Measurements from ENCODE around the gene KCTD2. TPM values are rescaled to one million over a fixed set of nuclear protein-coding genes. Genes with fewer than 3 reads are reported as not detected.

Gene KCTD2
- total RNA-seq, 2 donors from 2014 or later: 14.8 to 18.1 TPM

DNA sequence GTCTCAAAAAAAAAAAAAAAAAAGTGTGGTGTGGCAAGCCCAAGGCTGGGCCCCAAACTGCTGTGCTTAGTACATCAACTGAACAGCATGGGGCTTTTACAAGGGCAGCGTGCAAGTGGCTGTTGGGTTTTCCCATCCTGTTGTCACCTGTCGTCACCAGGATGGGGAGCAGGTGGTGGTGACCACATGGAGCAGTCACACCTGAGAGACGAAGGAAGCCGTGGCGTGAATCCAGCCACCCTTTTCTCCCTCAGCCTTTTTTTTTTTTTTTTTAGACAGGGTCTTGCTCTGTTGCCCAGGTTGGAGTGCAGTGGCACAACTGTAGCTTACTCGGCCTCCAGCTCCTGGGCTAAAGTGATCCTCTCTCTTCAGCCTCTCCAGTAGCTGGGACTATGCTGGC, 38.7 kb upstream of the KCTD2 start:
- no peak overlapping the region for H3K27ac ChIP-seq
- TF ChIP-seq, protein P1, sequence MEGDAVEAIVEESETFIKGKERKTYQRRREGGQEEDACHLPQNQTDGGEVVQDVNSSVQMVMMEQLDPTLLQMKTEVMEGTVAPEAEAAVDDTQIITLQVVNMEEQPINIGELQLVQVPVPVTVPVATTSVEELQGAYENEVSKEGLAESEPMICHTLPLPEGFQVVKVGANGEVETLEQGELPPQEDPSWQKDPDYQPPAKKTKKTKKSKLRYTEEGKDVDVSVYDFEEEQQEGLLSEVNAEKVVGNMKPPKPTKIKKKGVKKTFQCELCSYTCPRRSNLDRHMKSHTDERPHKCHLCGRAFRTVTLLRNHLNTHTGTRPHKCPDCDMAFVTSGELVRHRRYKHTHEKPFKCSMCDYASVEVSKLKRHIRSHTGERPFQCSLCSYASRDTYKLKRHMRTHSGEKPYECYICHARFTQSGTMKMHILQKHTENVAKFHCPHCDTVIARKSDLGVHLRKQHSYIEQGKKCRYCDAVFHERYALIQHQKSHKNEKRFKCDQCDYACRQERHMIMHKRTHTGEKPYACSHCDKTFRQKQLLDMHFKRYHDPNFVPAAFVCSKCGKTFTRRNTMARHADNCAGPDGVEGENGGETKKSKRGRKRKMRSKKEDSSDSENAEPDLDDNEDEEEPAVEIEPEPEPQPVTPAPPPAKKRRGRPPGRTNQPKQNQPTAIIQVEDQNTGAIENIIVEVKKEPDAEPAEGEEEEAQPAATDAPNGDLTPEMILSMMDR (IDR thresholded peaks at IDR 0.05): no peak
- no peaks in the 10 kb centered on the region for H3K36me3 ChIP-seq
- H3K4me1 ChIP-seq: peaks cover 4% of the 10 kb centered on the region
- no peaks in the 10 kb centered on the region for H3K27me3 ChIP-seq
- H3K9ac ChIP-seq (ENCODE audit: low read depth in 2 of 2, low read length in 2 of 2): no peak overlapping the region
- H3K4me3 ChIP-seq: no peak overlapping the region
- no peaks in the 10 kb centered on the region for H3K9me3 ChIP-seq
- intact Hi-C loops (cut with DNase I): loop anchor here (5.0 kb wide), 1 partner anchor 46 kb away; no protein-coding TSS in a partner anchor
- no peak for DNase-seq

DNA sequence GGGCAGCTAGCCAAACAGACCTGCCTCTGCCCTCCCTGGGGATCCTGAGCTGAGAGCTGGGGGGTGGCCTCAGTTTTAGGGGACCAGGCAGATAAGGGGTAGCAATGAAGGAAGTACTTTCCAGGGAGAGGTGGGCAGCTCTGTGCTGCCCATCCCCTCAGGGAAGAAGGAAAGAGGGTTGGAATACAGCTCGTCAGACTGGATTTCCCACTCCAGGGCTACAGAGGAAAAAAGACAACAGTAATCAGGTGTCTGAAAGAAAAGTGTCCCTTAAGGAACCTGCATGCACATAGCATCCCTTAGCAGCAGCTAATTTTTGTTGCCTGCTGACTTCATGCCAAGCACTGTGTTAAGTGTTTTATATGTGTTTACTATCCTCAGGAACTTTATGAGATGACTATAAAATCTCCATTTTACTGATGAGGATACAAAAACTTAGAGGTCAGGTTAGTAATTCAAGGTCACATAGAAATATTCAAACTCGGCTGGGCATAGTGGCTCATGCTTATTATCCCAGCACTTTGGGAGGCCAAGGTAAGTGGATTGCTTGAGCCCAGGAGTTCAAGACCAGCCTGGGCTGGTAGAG, 37.8 kb upstream of the KCTD2 start:
- DNase-seq: peak; percentile 45
- Histone ChIP-seq H3K27ac (no peak overlapping the region), H3K4me1 (peaks cover 9% of the 10 kb centered on the region), H3K36me3 (no peaks in the 10 kb centered on the region), H3K27me3 (no peaks in the 10 kb centered on the region), H3K4me3 (no peak overlapping the region), H3K9me3 (no peaks in the 10 kb centered on the region), H3K9ac (ENCODE audit: low read depth in 2 of 2, low read length in 2 of 2) (peak overlapping the region in 1 of 2 donors; percentile 16)
- TF ChIP-seq, protein P1 (IDR thresholded peaks at IDR 0.05): no peak
- intact Hi-C loops (cut with DNase I): loop anchor here (5.0 kb wide), 1 partner anchor 47 kb away; no protein-coding TSS in a partner anchor

DNA sequence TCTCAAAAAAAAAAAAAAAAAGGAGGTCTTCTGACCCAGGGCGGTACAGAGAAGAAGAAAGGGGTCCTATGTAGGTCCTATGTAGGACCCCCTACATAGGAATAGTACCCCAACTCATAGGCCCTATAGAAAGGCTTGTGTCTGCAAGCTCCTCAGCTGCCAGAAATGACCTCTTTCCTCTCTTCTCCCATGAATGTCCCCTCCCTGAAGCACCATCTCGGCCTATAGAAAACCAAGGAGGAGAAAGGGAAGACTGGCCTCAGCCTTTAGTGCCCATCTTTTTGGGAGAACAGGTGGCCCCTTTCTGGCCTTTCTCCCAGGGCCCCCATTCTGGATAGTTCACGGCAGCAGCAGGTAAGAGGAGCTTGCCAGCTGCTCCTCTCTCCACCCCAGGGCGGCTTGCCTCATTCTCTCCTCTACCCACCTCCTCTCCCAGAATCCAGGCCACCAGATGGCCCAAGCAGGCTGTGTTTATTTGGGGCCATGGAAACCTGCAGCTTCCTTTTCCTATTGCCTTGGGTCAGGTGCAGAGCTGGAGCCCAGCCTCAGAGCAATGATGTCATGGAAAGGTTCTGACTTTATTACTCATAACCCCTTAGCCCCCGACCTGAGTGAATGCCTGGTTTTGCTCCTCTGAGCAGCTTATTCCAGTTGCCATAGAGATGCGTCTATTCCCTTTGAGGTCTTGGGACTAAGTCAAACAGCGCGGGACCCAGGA, 36.2 kb upstream of the KCTD2 start:
- intact Hi-C loops (cut with DNase I): no loop called here
- no peaks in the 10 kb centered on the region for H3K36me3 ChIP-seq
- H3K9ac ChIP-seq (ENCODE audit: low read depth in 2 of 2, low read length in 2 of 2): peak overlapping the region in 1 of 2 donors; percentile 76
- H3K27ac ChIP-seq: peak overlapping the region; percentile 76
- no peaks in the 10 kb centered on the region for H3K27me3 ChIP-seq
- peaks cover 9% of the 10 kb centered on the region for H3K4me1 ChIP-seq
- no peaks in the 10 kb centered on the region for H3K9me3 ChIP-seq
- DNase-seq: peak; percentile 60
- no peak overlapping the region for H3K4me3 ChIP-seq
- TF ChIP-seq, protein P1 (IDR thresholded peaks at IDR 0.05): no peak

DNA sequence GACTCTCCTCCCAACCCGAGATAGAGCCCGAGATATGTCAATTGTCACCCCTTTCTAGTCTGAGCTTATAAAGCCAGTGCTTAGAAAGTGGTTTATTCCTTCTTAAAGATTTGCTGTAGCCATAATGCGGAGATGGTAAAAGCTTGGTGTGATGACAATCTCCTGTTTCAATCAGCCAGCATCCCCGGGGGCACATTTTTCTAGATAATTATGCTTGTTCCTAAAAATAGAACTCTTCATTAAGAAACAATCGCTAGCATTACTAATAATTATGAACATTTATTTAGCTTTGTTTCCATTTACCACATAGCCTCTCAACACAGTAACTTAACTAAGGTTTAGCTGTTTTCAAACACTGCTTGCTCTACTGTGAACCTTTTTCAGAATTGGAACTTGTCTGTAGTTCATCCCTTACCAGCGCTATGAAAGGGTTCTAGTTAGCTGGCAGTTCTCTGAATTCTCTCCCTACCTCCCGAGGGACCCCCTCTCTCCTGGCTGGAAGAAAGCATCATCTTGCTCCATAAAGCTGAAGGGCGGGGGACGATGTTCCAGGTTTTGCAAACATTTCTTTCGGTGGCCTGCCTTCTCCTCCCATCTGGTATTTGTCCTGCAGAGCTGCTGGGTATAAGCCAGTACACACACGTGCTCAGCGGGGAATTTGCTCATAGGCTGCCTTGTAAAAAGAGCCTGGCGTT, 35.5 kb upstream of the KCTD2 start:
- TF ChIP-seq, protein P1 (IDR thresholded peaks at IDR 0.05): no peak
- Histone ChIP-seq H3K9ac (ENCODE audit: low read depth in 2 of 2, low read length in 2 of 2) (peak overlapping the region; percentile 76 to 77), H3K9me3 (no peaks in the 10 kb centered on the region), H3K4me1 (peaks cover 9% of the 10 kb centered on the region), H3K27me3 (no peaks in the 10 kb centered on the region), H3K27ac (peak overlapping the region; percentile 76), H3K36me3 (no peaks in the 10 kb centered on the region), H3K4me3 (peak overlapping the region; percentile 91)
- intact Hi-C loops (cut with DNase I): no loop called here
- peak; percentile 75 for DNase-seq

DNA sequence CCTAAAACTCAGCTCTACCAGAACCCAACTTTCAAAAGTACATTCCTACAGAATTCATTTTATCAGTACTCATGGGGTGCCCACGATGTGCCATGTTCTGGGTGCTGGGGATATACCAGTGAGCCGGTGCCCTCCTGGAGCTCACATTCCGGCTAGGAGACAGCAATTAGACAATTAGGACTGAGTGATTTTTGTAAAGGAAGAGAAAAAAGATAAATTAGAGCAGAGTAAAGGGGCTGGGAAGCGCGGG, 35.0 kb upstream of the KCTD2 start:
- H3K27me3 ChIP-seq: no peaks in the 10 kb centered on the region
- H3K36me3 ChIP-seq: no peaks in the 10 kb centered on the region
- DNase-seq: no peak
- peak overlapping the region; percentile 91 for H3K4me3 ChIP-seq
- no peaks in the 10 kb centered on the region for H3K9me3 ChIP-seq
- TF ChIP-seq, protein P1 (IDR thresholded peaks at IDR 0.05): no peak
- H3K27ac ChIP-seq: peak overlapping the region; percentile 76
- peaks cover 9% of the 10 kb centered on the region for H3K4me1 ChIP-seq
- H3K9ac ChIP-seq (ENCODE audit: low read depth in 2 of 2, low read length in 2 of 2): peak overlapping the region; percentile 76 to 77
- intact Hi-C loops (cut with DNase I): no loop called here

All from colonic mucosa (tissue), 4 donors.